Type B pancreatic cell (in vitro differentiated cells): ENCODE data around the gene SLC16A12. TPM values are rescaled to one million over a fixed set of nuclear protein-coding genes. Genes with fewer than 3 reads are reported as not detected.
A peak's percentile ranks its signal among the peaks of the same experiment; 100 is the strongest.

Experiments used
- DNase-seq: peaks from one replicate; pipeline ENCODE4 v3.0.0; 2021; ENCODE audit warnings: mixed read lengths; ENCODE audit not compliant: unreplicated experiment; ENCODE audit errors: extremely low spot score
- H3K27ac Mint-ChIP-seq: 2 replicates; pipeline ENCODE4 v1.8.0; 2021; ENCODE audit warnings: mild to moderate bottlenecking, mixed read lengths
- H3K27me3 Mint-ChIP-seq: 2 replicates; pipeline ENCODE4 v1.8.0; 2021; ENCODE audit warnings: mixed read lengths
- H3K36me3 Mint-ChIP-seq: 2 replicates; pipeline ENCODE4 v1.8.0; 2021; ENCODE audit warnings: mixed read lengths
- H3K4me1 Mint-ChIP-seq: one replicate; pipeline ENCODE4 v1.8.0; 2021; ENCODE audit warnings: mixed read lengths; ENCODE audit not compliant: unreplicated experiment
- H3K4me3 Mint-ChIP-seq: 2 replicates; pipeline ENCODE4 v1.8.0; 2021; ENCODE audit warnings: mild to moderate bottlenecking, mixed read lengths
- H3K9me3 Mint-ChIP-seq: 2 replicates; pipeline ENCODE4 v1.8.0; 2021; ENCODE audit warnings: mixed read lengths
- CTCF ChIP-seq: fragments of 200-600 bp; sonication (generic); conservative IDR thresholded peaks from 2 replicates; pipeline ENCODE4 v1.5.0; 2021; ENCODE audit warnings: antibody characterized with exemption, mild to moderate bottlenecking
- total RNA-seq: library from RNA; stranded (reverse); gene quantifications from 2 replicates; pipeline ENCODE4 v1.2.1, GENCODE V29; 2021; ENCODE audit warnings: low replicate concordance

Gene SLC16A12
- total RNA-seq, 1 donor from 2014 or later: 3.7 TPM

- no peak overlapping the region for H3K4me3 Mint-ChIP-seq
- no peaks in the 10 kb centered on the region for H3K9me3 Mint-ChIP-seq
- TF ChIP-seq CTCF: no peak
- no peak for DNase-seq
- H3K27ac Mint-ChIP-seq: peak overlapping the region; percentile 5
- no peaks in the 10 kb centered on the region for H3K36me3 Mint-ChIP-seq
- H3K27me3 Mint-ChIP-seq: no peaks in the 10 kb centered on the region
- peaks cover 6% of the 10 kb centered on the region for H3K4me1 Mint-ChIP-seq
Measured at GRCh38 chr10:89554433-89554832, 19.0 kb upstream of the SLC16A12 start.

GRCh38 chr10:89553064-89553734 is 17.8 kb upstream of the SLC16A12 start:
- no peak overlapping the region for H3K4me3 Mint-ChIP-seq
- peaks cover 7% of the 10 kb centered on the region for H3K4me1 Mint-ChIP-seq
- H3K27ac Mint-ChIP-seq: peak overlapping the region; percentile 40

GRCh38 chr10:89552213-89552612 is 16.8 kb upstream of the SLC16A12 start:
- Mint-ChIP-seq H3K27ac (peak overlapping the region; percentile 8), H3K4me1 (peaks cover 11% of the 10 kb centered on the region), H3K4me3 (no peak overlapping the region), H3K9me3 (no peaks in the 10 kb centered on the region), H3K36me3 (no peaks in the 10 kb centered on the region), H3K27me3 (no peaks in the 10 kb centered on the region)
- TF ChIP-seq CTCF: no peak
- no peak for DNase-seq

More at GRCh38 chr10:89553064-89553734, 17.8 kb upstream of the SLC16A12 start:
- H3K36me3 Mint-ChIP-seq: no peaks in the 10 kb centered on the region
- no peaks in the 10 kb centered on the region for H3K9me3 Mint-ChIP-seq
- DNase-seq: no peak
- TF ChIP-seq CTCF: no peak
- no peaks in the 10 kb centered on the region for H3K27me3 Mint-ChIP-seq

GRCh38 chr10:89550509-89550908 is 15.1 kb upstream of the SLC16A12 start:
- Mint-ChIP-seq H3K27ac (no peak overlapping the region), H3K36me3 (no peaks in the 10 kb centered on the region), H3K9me3 (peaks cover 2% of the 10 kb centered on the region), H3K4me3 (no peak overlapping the region), H3K27me3 (no peaks in the 10 kb centered on the region), H3K4me1 (peaks cover 11% of the 10 kb centered on the region)
- TF ChIP-seq CTCF: no peak
- DNase-seq: no peak

GRCh38 chr10:89549510-89549909 is 14.1 kb upstream of the SLC16A12 start:
- no peak for DNase-seq
- Mint-ChIP-seq H3K9me3 (peaks cover 3% of the 10 kb centered on the region), H3K27ac (peak overlapping the region; percentile 46), H3K4me1 (peaks cover 6% of the 10 kb centered on the region), H3K4me3 (no peak overlapping the region), H3K27me3 (no peaks in the 10 kb centered on the region), H3K36me3 (no peaks in the 10 kb centered on the region)
- TF ChIP-seq CTCF: no peak

- no peak overlapping the region for H3K4me3 Mint-ChIP-seq
- peaks cover 3% of the 10 kb centered on the region for H3K9me3 Mint-ChIP-seq
- peaks cover 5% of the 10 kb centered on the region for H3K4me1 Mint-ChIP-seq
- H3K36me3 Mint-ChIP-seq: no peaks in the 10 kb centered on the region
- TF ChIP-seq CTCF: no peak
- H3K27ac Mint-ChIP-seq: peak overlapping the region; percentile 46
- DNase-seq: no peak
- H3K27me3 Mint-ChIP-seq: no peaks in the 10 kb centered on the region
Measured at GRCh38 chr10:89548673-89549072, 13.3 kb upstream of the SLC16A12 start.
